K562 (cell line): ENCODE results near the gene TMEM178A. TPM values are rescaled to one million over a fixed set of nuclear protein-coding genes. Genes with fewer than 3 reads are reported as not detected.

Source experiments
- ATAC-seq: fragments of 200-7000 bp; cut with Tn5 transposase; 3 replicates; pipeline ENCODE4 v1.9.1; 2020; ENCODE audit warnings: moderate library complexity
- BruUV-seq: library from RNA; stranded (reverse); fragments of 400-500 nt; replicated peaks from 2 replicates; lab custom pipeline; 2021; lab: Mats Ljungman, UMichigan
- CTCF ChIA-PET: fragments of 300-600 bp; formaldehyde crosslinking; extraction: SDS; loops from one replicate; lab custom pipeline; 2021; ENCODE audit warnings: low intra/inter-chr PET ratio; lab: Yijun Ruan, JAX
- POLR2A ChIA-PET: fragments of 300-600, 350-650 bp; sonication (Branson Sonifier 250); formaldehyde crosslinking; extraction: SDS; loops from one replicate; lab custom pipeline; 2021; ENCODE audit warnings: antibody characterized with exemption, inconsistent platforms; lab: Yijun Ruan, JAX
- DNase-seq, 4 experiments: peaks; one replicate each; pipeline versions ENCODE4 v3.0.0 to v3.0.0-alpha.2; 2011 to 2018; ENCODE audit warnings: low spot score in 3 of 4, mixed read lengths in 3 of 4; ENCODE audit errors: extremely low read depth in 1 of 4
- FAIRE-seq: peaks from 2 replicates; lab custom pipeline; 2011; peaks lifted over from hg19 to GRCh38; lab: Jason Lieb, UNC
- H2AFZ ChIP-seq: 2 replicates; pipeline ENCODE4 v1.6.0; 2011; ENCODE audit warnings: low read depth, low read length, control low read depth, inconsistent platforms
- H3K27ac ChIP-seq: fragments of 200-600 bp; 3 replicates; pipeline ENCODE4 v1.8.0; 2011; ENCODE audit warnings: low read depth, mild to moderate bottlenecking, control low read depth, inconsistent platforms, low read length, moderate library complexity, mixed read lengths; ENCODE audit errors: extremely low read depth
- H3K27me3 ChIP-seq, 2 experiments: fragments of 300-600 bp in 1 of 2; 2 replicates in 1 of 2; 3 replicates in 1 of 2; pipeline versions ENCODE4 v1.6.0 to v1.8.0; 2011; ENCODE audit warnings: inconsistent platforms in 2 of 2, low read length in 2 of 2, mild to moderate bottlenecking in 1 of 2, mixed read lengths in 1 of 2, moderate library complexity in 1 of 2; ENCODE audit not compliant: control insufficient read depth in 2 of 2, insufficient read depth in 2 of 2
- H3K36me3 ChIP-seq: fragments of 300-600 bp; 3 replicates; pipeline ENCODE4 v1.8.0; 2011; ENCODE audit warnings: mild to moderate bottlenecking, low read length, inconsistent platforms; ENCODE audit not compliant: control insufficient read depth, insufficient read depth
- H3K4me1 ChIP-seq, 2 experiments: fragments of 200-600 bp in 1 of 2; replicated peaks in 1 of 2; 2 replicates in 1 of 2; 3 replicates in 1 of 2; pipeline versions ENCODE4 v1.5.1 to v1.8.0; 2011; ENCODE audit warnings: inconsistent platforms in 2 of 2, low read length in 2 of 2, mild to moderate bottlenecking in 1 of 2, mixed read lengths in 1 of 2, moderate library complexity in 1 of 2; ENCODE audit not compliant: control insufficient read depth in 2 of 2, insufficient read depth in 2 of 2
- H3K4me2 ChIP-seq: 2 replicates; pipeline ENCODE4 v1.6.1; 2011; ENCODE audit warnings: low read length, control low read depth, inconsistent platforms, mixed read lengths; ENCODE audit not compliant: insufficient read depth
- H3K4me3 ChIP-seq: fragments of 200-600 bp; sonication (generic), shearing (Covaris generic); 2 replicates; pipeline ENCODE4 v1.5.1; 2016; ENCODE audit warnings: control low read depth, inconsistent platforms
- H3K79me2 ChIP-seq: fragments of 200-600 bp; 3 replicates; pipeline ENCODE4 v1.8.0; 2011; ENCODE audit warnings: low read length, inconsistent platforms; ENCODE audit not compliant: control insufficient read depth, insufficient read depth
- H3K9ac ChIP-seq, 2 experiments: 2 replicates each; pipeline versions ENCODE4 v1.6.0 to v1.6.1; 2011; ENCODE audit warnings: low read depth in 2 of 2, low read length in 2 of 2, control low read depth in 1 of 2, inconsistent platforms in 1 of 2, mild to moderate bottlenecking in 1 of 2, mixed read lengths in 1 of 2; ENCODE audit not compliant: insufficient read depth in 1 of 2
- H3K9me1 ChIP-seq: one replicate; pipeline ENCODE4 v1.6.0; 2011; ENCODE audit warnings: inconsistent platforms, mild to moderate bottlenecking, low read length, moderate library complexity; ENCODE audit not compliant: control insufficient read depth, insufficient read depth
- H3K9me3 ChIP-seq: replicated peaks from 2 replicates; pipeline ENCODE4 v1.5.1; 2011; ENCODE audit warnings: low read depth, low read length, inconsistent platforms; ENCODE audit not compliant: control insufficient read depth, insufficient read depth
- H4K20me1 ChIP-seq: replicated peaks from 2 replicates; pipeline ENCODE4 v1.6.1; 2011; ENCODE audit warnings: low read length, inconsistent platforms, mixed read lengths; ENCODE audit not compliant: control insufficient read depth, insufficient read depth
- BACH1 ChIP-seq: fragments of 200-800 bp; sonication (Bioruptor generic); IDR thresholded peaks from 2 replicates; pipeline ENCODE4 v1.6.1; 2016; ENCODE audit warnings: missing genetic modification characterization, missing compliant biosample characterization
- CREBBP ChIP-seq: IDR thresholded peaks from one replicate; pipeline ENCODE4 v1.6.1; 2012; ENCODE audit warnings: low read depth, mild to moderate bottlenecking, control low read depth, inconsistent platforms, low read length
- ELF2 ChIP-seq: fragments of 250-450 bp; sonication (Bioruptor Pico); IDR thresholded peaks from 2 replicates; pipeline ENCODE4 v1.5.0; 2021; ENCODE audit warnings: mild to moderate bottlenecking
- KAT2B ChIP-seq: IDR thresholded peaks from one replicate; pipeline ENCODE4 v1.6.1; 2012; ENCODE audit warnings: low read depth, mild to moderate bottlenecking, control low read depth, inconsistent platforms, low read length, moderate library complexity
- MCM2 ChIP-seq: fragments of 450-650 bp; IDR thresholded peaks from 2 replicates; pipeline ENCODE4 v1.6.1; 2017; ENCODE audit warnings: low read depth, mild to moderate bottlenecking
- NCOA6 ChIP-seq: fragments of 450-650 bp; IDR thresholded peaks from 2 replicates; pipeline ENCODE4 v1.6.1; 2017; ENCODE audit warnings: mild to moderate bottlenecking
- RAD51 ChIP-seq: fragments of 450-650 bp; IDR thresholded peaks from 2 replicates; pipeline ENCODE4 v1.7.1; 2016; ENCODE audit warnings: low read depth, mild to moderate bottlenecking, borderline replicate concordance
- SP2 ChIP-seq: IDR thresholded peaks from 2 replicates; pipeline ENCODE4 v1.6.1; 2011; ENCODE audit warnings: mild to moderate bottlenecking, low read depth, low read length, moderate library complexity; ENCODE audit not compliant: poor library complexity, severe bottlenecking; ENCODE audit errors: extremely low read depth
- YY1 ChIP-seq, 3 experiments: IDR thresholded peaks; 2 replicates each; pipeline ENCODE4 v1.6.1; 2011; ENCODE audit warnings: low read length in 2 of 3, mild to moderate bottlenecking in 2 of 3, moderate library complexity in 2 of 3, borderline replicate concordance in 1 of 3, control low read depth in 1 of 3, low read depth in 1 of 3; ENCODE audit not compliant: insufficient read depth in 3 of 3, insufficient replicate concordance in 2 of 3, control insufficient read depth in 1 of 3, insufficient read length in 1 of 3; ENCODE audit errors: extremely low read depth in 1 of 3
- ZNF146 ChIP-seq: IDR thresholded peaks from one replicate; pipeline ENCODE4 v1.6.1; 2018; ENCODE audit warnings: missing compliant biosample characterization; ENCODE audit not compliant: unreplicated experiment
- WGBS: fragments of 100-300 bp; shearing (Covaris generic); methylation state at CpG from one replicate; pipeline ENCODE4 v1.1.6; 2016; ENCODE audit warnings: low coverage, mixed read lengths; ENCODE audit not compliant: insufficient coverage; ENCODE audit errors: missing lambda C conversion rate; 5-methylcytosine and 5-hydroxymethylcytosine counted together
- in situ Hi-C: fragments of 300-500 bp; cut with MboI; formaldehyde crosslinking; loops from 4 replicates; pipeline ENCODE4 v1.15.0; 2018; ENCODE audit warnings: inconsistent platforms, mixed read lengths
- intact Hi-C: fragments of 100-400 bp; cut with micrococcal nuclease; formaldehyde crosslinking; loops from 2 replicates; pipeline ENCODE4 v1.14.2; 2022
- polyA plus RNA-seq, 8 experiments: library from polyadenylated mRNA; depleted of rRNA in 4 of 8; stranded (reverse) in 5 of 8; unstranded in 3 of 8; fragments of >200 nt; fragmentation: Nextera tagmentation in 2 of 8; fragmentation: Illumina TruSeq in 1 of 8; extraction: Ambion mirVana in 2 of 8; extraction: Trizol in 1 of 8; gene quantifications; 2 replicates each; pipeline versions ENCODE4 v1.2.1 to v1.2.3, GENCODE V29; 2011 to 2014; ENCODE audit warnings: inconsistent platforms in 1 of 8, missing spikeins in 1 of 8
- total RNA-seq, 7 experiments: library from RNA; depleted of rRNA in 6 of 7; stranded (reverse); fragments of >200 nt in 6 of 7; fragmentation: Illumina TruSeq in 2 of 7; extraction: Trizol in 2 of 7; gene quantifications; 2 replicates each; pipeline versions ENCODE4 v1.2.1 to v1.2.3, GENCODE V29; 2011 to 2021; ENCODE audit warnings: low replicate concordance in 1 of 7
- TF ChIP-seq, protein P1 (sequence below): fragments of 200-800 bp; sonication (Bioruptor generic); IDR thresholded peaks from 2 replicates; pipeline ENCODE4 v1.6.1; 2017; ENCODE audit warnings: missing genetic modification characterization, missing compliant biosample characterization

The TMEM178A gene
- total and polyA plus RNA-seq, 9 of the 15 experiments (the other 6 are each of a cell fraction or from before 2014, with no cell fraction given) = 0.04 to 0.17 TPM; not detected in 7

DNA sequence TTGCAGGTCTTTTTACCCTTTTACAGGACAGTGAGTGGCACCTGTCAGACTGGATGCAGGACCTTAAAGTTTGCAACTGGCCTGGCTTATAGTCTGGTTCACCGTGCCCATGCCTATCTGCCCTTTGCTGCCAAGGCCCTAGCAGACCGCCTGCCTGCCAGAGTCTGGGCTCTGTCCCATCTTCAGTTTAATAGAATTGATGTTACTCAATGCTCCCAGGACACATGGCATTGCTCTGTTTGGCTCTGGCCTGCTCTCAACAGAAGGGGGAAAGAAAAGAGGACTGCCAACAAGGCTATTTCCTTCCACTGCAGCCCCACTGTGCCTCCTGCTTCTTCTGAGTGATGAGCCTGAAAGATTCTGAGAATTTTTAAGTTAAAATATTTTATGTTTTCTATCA, 25.6 kb upstream of the TMEM178A start (continued):
- TF ChIP-seq, protein P1, sequence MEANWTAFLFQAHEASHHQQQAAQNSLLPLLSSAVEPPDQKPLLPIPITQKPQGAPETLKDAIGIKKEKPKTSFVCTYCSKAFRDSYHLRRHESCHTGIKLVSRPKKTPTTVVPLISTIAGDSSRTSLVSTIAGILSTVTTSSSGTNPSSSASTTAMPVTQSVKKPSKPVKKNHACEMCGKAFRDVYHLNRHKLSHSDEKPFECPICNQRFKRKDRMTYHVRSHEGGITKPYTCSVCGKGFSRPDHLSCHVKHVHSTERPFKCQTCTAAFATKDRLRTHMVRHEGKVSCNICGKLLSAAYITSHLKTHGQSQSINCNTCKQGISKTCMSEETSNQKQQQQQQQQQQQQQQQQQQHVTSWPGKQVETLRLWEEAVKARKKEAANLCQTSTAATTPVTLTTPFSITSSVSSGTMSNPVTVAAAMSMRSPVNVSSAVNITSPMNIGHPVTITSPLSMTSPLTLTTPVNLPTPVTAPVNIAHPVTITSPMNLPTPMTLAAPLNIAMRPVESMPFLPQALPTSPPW (CRISPR knock-in tag) = no peak
- TF ChIP-seq KAT2B (no peak), ELF2 (no peak), CREBBP (no peak), BACH1 (tag) (no peak), MCM2 (no peak)

DNA sequence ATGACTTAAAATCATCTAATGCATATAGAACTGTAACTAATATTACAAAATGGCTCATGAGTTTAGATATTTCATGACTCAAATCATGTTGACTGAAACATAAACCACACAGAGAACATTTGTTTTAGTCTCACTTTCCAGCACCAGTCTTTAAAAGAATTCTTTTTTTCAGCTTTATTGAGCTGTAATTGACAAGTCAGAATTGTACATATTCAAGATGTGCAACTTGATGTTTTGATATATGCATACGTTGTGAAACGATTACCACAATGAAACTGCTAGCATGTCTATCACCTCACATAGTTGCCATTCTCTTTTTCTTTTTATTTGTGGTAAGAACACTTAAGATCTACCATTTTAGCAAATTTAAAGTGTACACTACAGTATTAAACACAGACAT, 25.0 kb upstream of the TMEM178A start:
- ATAC-seq = no peak
- intact Hi-C loops = no loop called here

More for the DNA sequence above, 25.0 kb upstream of the TMEM178A start:
- no peak for DNase-seq
- no peak overlapping the region for H3K9ac ChIP-seq
- no TSS peak for BruUV-seq
- H3K4me1 ChIP-seq = no peaks in the 10 kb centered on the region
- H3K27me3 ChIP-seq = peaks cover 11 to 16% of the 10 kb centered on the region in 2 experiments; a peak in 3 of 5 replicates
- no peak overlapping the region for H3K4me2 ChIP-seq
- no peaks in the 10 kb centered on the region for H3K36me3 ChIP-seq
- no peaks in the 10 kb centered on the region for H3K79me2 ChIP-seq
- ChIA-PET CTCF (no interaction called here), POLR2A (no interaction called here)
- no peak overlapping the region for H3K4me3 ChIP-seq
- in situ Hi-C loops = no loop called here
- WGBS = 5% methylated on average over 2 of the region's 2 CpGs
- H2AFZ ChIP-seq = no peak overlapping the region
- H4K20me1 ChIP-seq = no peaks in the 10 kb centered on the region
- H3K9me1 ChIP-seq = no peaks in the 10 kb centered on the region
- TF ChIP-seq YY1 (IDR thresholded peaks at IDR 0.05; ENCODE audit: borderline replicate concordance in 1 of 3, control insufficient read depth in 1 of 3, extremely low read depth in 1 of 3, insufficient read depth in 3 of 3, insufficient read length in 1 of 3, insufficient replicate concordance in 2 of 3, low read depth in 1 of 3, low read length in 2 of 3) (no peak), RAD51 (no peak), ZNF146 (no peak), SP2 (no peak), NCOA6 (no peak)
- H3K9me3 ChIP-seq = no peaks in the 10 kb centered on the region; the same call in 1 of the 2 replicates
- no peak overlapping the region for H3K27ac ChIP-seq
- no peak for FAIRE-seq
